ENCODE data around the gene UHRF2. TPM values are rescaled to one million over a fixed set of nuclear protein-coding genes. Genes with fewer than 3 reads are reported as not detected.

Gene UHRF2, protein sequence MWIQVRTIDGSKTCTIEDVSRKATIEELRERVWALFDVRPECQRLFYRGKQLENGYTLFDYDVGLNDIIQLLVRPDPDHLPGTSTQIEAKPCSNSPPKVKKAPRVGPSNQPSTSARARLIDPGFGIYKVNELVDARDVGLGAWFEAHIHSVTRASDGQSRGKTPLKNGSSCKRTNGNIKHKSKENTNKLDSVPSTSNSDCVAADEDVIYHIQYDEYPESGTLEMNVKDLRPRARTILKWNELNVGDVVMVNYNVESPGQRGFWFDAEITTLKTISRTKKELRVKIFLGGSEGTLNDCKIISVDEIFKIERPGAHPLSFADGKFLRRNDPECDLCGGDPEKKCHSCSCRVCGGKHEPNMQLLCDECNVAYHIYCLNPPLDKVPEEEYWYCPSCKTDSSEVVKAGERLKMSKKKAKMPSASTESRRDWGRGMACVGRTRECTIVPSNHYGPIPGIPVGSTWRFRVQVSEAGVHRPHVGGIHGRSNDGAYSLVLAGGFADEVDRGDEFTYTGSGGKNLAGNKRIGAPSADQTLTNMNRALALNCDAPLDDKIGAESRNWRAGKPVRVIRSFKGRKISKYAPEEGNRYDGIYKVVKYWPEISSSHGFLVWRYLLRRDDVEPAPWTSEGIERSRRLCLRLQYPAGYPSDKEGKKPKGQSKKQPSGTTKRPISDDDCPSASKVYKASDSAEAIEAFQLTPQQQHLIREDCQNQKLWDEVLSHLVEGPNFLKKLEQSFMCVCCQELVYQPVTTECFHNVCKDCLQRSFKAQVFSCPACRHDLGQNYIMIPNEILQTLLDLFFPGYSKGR
- 21.3 and 31.4 TPM in 2 replicates for total RNA-seq

DNA sequence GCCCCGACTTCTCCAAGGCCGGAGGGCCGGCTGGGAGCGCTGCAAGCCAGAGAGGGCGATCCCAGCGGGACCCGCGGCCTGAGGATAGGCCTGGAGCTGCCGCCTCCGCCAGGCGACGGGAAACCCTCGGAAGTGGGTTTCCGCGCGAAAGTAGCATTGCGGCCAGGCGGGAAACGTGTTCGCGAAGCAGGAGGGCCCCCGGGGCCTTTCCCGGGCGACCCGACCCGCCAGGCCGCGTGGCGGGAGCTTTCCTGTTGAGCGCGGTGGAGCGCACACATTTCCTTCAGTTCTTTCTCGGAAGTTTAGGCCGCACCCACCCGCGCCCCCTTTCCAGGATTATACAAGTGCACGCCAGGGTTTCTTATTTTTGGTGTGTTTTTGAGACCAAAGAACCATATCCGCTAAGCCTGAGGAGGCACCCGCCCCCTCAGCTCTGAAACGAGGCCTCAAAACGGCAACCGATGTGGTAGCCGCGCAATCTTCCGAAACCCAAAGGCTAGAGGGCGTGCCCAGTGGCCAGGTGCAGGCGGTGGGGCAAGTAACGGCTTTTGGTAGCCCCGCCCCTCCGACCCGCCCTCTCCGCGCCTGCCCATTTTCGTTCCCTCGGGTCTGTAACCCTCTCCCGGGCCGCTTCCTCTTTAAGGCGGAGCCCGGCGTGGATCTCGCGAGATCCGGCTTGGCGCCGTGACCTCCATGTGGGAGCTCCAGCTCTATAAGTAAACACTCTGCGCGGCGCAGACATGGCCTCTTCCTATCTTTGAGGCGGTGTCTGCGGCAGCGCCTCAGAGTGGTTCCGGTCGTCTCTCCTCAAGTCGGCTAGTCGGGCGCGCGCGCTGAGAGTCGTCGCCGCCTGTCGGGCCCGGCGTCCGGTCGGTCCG is at the start of gene UHRF2:
Gene UHRF2, plus strand, starts transcription at position 713 of the 878 bp plus-strand sequence. CDS start 292 bp downstream, outside the sequence.

Other genes starting within 250 kb of the UHRF2 start
- gene IL33, start 197.4 kb upstream of the UHRF2 start, total RNA-seq = 18.6 and 60.4 TPM in 2 replicates
- not detected in 2 replicates for gene TPD52L3, start 84.8 kb upstream of the UHRF2 start, total RNA-seq
- gene GLDC, start 232.5 kb downstream of the UHRF2 start, total RNA-seq = 0.51 and 3.5 TPM in 2 replicates

All from pericardium fibroblast (primary cell).